ENCODE results near the gene ANKRD2. TPM values are rescaled to one million over a fixed set of nuclear protein-coding genes. Genes with fewer than 3 reads are reported as not detected.
A peak's percentile ranks its signal among the peaks of the same experiment; 100 is the strongest.
"Not testable (repeated sequence)": the region's sequence is repeated elsewhere in the genome, so short reads cannot be mapped to it uniquely, and the experiment has no call there.

Gene ANKRD2, protein sequence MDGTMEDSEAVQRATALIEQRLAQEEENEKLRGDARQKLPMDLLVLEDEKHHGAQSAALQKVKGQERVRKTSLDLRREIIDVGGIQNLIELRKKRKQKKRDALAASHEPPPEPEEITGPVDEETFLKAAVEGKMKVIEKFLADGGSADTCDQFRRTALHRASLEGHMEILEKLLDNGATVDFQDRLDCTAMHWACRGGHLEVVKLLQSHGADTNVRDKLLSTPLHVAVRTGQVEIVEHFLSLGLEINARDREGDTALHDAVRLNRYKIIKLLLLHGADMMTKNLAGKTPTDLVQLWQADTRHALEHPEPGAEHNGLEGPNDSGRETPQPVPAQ
- not detected for total RNA-seq

DNA sequence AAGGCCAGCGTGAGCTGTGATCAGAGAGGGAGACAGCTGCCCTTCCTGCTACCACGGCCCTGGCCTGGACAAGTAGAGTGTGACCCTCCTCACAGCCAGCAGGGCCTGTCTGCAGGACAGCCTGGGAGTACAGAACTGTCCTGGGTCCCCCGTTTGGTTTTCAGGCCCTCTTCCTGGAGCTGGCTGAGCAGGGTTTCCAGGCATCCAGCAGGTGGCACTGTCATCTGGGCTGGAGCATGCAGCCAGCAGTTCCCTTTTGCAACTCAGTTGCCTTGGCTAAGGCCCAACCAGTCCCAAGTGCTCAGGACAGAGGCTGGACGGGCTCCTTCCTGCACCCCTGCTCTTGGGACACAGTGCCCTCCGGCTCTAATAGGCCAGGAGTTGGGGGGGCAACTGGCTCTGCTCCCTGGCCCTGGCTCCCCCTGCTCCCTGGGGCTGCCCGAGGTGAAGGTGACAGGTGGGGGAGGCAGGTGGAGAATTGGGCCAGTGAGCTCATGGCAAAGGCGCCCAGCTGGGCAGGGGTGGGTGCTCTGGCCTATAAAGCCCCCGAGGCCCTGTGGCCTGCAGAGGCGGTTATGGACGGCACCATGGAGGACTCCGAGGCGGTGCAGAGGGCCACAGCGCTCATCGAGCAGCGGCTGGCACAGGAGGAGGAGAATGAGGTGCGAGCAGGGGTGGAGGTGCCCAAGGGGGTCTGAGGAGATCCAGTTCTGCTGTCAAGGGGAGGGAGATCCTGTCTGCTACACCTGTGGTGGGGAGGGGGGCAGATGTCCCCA is at the start of gene ANKRD2:
Gene ANKRD2 (plus strand): TSS at position 566 of the 776 bp plus-strand sequence. CDS start 10 bp downstream, at position 576.
- Mint-ChIP-seq H3K9me3 (no peaks in the 10 kb centered on the region), H3K4me3 (no peak within 1 kb of the TSS), H3K27ac (no peak within 1 kb of the TSS), H3K4me1 (ENCODE audit: low read depth) (peaks cover 23% of the 10 kb centered on the region), H3K36me3 (ENCODE audit: insufficient read depth in 2 of 2) (no peaks in the 10 kb centered on the region), H3K27me3 (ENCODE audit: low read depth) (no peaks in the 10 kb centered on the region)
- ATAC-seq (replicated peaks in 1 of 2) (peak; percentile 59 to 63), DNase-seq (peak; percentile 62 to 63)

DNA sequence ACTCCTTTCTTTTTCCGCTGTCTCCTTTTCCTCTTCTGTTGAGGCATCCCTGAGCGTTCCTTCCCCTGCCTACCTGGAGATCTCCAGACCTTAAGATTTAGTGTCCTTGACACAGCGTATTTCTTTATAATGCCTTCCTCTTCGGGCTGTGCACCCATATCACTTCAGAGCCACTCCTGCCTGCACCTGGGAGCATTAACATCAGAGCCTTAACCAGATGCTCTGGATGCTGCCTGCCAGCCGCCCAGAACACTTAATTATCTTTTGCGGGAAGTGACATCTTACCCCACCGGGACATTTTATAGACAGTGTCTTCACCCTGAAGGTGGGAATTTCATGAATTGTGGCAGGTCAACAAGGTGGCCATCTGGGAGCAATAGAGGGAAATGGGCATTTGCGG is 49.6 kb upstream of the ANKRD2 start:
- DNase-seq (no peak), ATAC-seq (replicated peaks in 1 of 2) (no peak)
- Mint-ChIP-seq H3K9me3 (no peaks in the 10 kb centered on the region), H3K4me3 (no peak overlapping the region), H3K4me1 (ENCODE audit: low read depth) (no peaks in the 10 kb centered on the region), H3K27ac (no peak overlapping the region), H3K27me3 (ENCODE audit: low read depth) (peaks cover 7% of the 10 kb centered on the region), H3K36me3 (ENCODE audit: insufficient read depth in 2 of 2) (no peaks in the 10 kb centered on the region)

DNA sequence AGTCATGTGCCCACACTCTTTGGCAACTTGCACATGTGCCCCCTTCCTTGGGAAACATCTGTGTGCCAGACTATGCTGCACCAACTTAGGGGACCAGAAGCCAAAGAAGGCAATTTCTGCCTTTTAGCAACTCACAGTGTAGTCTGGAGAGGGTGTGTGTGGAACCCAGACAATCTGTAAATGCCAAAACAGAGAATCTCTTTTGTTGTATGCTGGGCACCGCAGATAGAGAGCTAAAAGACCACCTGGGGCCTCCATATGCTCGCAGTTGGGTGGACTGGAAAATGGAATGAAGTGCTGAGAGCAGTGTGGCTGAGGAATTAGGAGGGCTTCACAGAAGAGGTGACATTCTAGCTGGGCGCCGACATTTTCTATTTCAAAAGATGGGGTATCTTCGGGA is 47.5 kb upstream of the ANKRD2 start:
- H3K9me3 Mint-ChIP-seq, result no peaks in the 10 kb centered on the region
- H3K4me3 Mint-ChIP-seq, result no peak overlapping the region
- no peak overlapping the region for H3K27ac Mint-ChIP-seq
- DNase-seq, result no peak
- ATAC-seq (replicated peaks in 1 of 2), result no peak
- H3K27me3 Mint-ChIP-seq (ENCODE audit: low read depth), result peaks cover 7% of the 10 kb centered on the region
- H3K36me3 Mint-ChIP-seq (ENCODE audit: insufficient read depth in 2 of 2), result no peaks in the 10 kb centered on the region
- H3K4me1 Mint-ChIP-seq (ENCODE audit: low read depth), result no peaks in the 10 kb centered on the region

DNA sequence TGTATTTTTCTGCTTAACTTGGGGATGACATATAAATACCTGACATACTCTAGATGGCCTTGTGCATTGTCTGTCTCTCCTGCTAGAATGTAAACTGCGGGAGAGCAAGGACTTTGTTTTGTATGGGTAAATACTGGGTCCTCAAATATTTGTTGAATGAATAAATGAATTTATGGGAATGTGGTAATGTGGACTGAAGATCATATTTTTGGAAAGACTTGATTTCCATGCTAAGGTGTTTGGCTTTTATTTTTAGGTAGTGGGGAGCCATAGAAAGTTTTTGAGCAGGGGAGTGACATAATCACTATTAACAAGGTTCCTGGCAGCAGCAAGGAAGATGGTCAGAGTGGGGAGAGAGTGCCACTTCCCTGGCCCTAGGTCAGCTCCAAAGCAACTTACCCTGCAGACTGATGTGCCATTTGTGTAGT is 46.9 kb upstream of the ANKRD2 start:
- ATAC-seq (replicated peaks in 1 of 2), result no peak
- no peaks in the 10 kb centered on the region for H3K9me3 Mint-ChIP-seq
- no peak for DNase-seq
- H3K36me3 Mint-ChIP-seq (ENCODE audit: insufficient read depth in 2 of 2), result no peaks in the 10 kb centered on the region
- no peak overlapping the region for H3K4me3 Mint-ChIP-seq
- H3K27me3 Mint-ChIP-seq (ENCODE audit: low read depth), result peaks cover 7% of the 10 kb centered on the region
- no peaks in the 10 kb centered on the region for H3K4me1 Mint-ChIP-seq (ENCODE audit: low read depth)
- H3K27ac Mint-ChIP-seq, result no peak overlapping the region

DNA sequence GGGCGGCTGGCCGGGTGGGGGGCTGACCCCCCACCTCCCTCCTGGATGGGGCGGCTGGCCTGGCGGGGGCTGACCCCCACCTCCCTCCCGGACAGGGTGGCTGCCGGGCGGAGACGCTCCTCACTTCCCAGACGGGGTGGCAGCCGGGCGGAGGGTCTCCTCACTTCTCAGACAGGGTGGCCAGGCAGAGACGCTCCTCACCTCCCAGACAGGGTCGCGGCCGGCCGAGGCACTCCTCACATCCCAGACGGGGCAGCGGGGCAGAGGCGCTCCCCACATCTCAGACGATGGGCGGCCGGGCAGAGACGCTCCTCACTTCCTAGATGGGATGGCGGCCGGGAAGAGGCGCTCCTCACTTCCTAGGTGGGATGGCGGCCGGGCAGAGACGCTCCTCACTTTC is 43.7 kb upstream of the ANKRD2 start:
- ATAC-seq (replicated peaks in 1 of 2); H3K36me3 Mint-ChIP-seq (ENCODE audit: insufficient read depth in 2 of 2); DNase-seq; H3K4me1 Mint-ChIP-seq (ENCODE audit: low read depth); H3K9me3 Mint-ChIP-seq; H3K27me3 Mint-ChIP-seq (ENCODE audit: low read depth); H3K27ac Mint-ChIP-seq; H3K4me3 Mint-ChIP-seq: not testable (repeated sequence)

DNA sequence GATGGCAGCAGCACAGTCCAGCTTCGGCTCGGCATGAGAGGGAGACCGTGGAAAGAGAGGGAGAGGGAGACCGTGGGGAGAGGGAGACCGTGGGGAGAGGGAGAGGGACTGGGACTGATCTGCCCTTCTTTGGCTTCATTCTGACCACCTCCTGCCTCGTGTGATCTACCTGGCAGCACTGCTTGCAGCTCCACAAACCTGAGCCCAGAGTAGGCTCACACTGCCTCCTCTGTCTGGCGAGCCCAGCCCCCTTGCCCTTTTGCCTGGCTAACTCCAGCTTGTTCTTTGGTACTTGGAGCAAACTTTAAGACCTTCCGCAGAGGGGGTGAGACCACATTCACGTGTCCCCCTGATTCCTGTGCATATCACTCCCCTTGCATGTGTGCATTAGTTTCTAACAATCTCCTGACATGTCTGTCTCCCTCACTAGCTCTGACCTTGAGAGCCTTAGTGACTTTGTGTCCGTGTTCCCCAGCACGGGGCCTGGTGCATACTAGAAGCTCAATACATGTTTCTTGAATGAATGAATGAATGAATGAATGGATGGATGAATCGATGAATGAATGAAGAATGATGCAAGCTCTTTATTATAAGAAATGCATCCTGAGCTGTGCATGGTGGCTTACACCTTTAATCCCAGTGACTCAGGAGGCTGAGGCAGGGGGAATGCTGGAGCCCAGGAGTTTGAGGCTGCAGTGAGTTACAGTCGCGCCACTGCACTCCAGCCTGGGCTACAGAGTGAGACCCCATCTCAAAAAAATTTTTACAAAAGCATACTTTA is 42.7 kb upstream of the ANKRD2 start:
- DNase-seq, result no peak
- H3K36me3 Mint-ChIP-seq (ENCODE audit: insufficient read depth in 2 of 2), result no peaks in the 10 kb centered on the region
- no peaks in the 10 kb centered on the region for H3K9me3 Mint-ChIP-seq
- H3K4me1 Mint-ChIP-seq (ENCODE audit: low read depth), result no peaks in the 10 kb centered on the region
- no peak overlapping the region for H3K27ac Mint-ChIP-seq
- H3K27me3 Mint-ChIP-seq (ENCODE audit: low read depth), result no peaks in the 10 kb centered on the region
- no peak for ATAC-seq (replicated peaks in 1 of 2)
- no peak overlapping the region for H3K4me3 Mint-ChIP-seq

DNA sequence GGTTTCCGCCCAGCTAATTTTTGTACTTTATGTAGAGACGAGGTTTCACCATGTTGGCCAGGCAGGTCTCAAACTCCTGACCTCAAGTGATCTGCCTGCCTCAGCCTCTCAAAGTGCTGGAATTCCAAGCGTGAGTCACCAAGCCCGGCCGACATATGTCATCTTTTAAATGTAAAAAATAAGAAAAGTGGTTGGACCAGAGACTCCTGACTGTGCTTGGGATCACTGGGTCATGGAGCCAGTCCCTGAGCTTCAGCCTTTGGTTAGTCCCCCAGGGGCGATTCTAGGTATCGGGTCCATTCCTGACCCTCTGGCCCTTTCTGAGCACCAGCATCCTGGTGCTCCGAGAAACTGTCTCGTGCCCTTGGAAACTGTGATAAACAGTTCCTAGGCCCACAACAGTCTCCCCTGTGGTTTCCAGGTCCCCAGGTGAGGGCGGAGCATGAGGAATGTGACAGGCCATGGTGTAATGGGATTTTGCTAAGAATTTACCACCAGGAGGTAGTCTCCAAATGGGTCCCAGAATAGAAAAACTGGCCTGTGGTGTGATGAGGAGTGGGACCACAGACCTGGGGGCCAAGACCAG is 41.1 kb upstream of the ANKRD2 start:
- Mint-ChIP-seq H3K27ac (no peak overlapping the region), H3K4me3 (no peak overlapping the region), H3K36me3 (ENCODE audit: insufficient read depth in 2 of 2) (no peaks in the 10 kb centered on the region), H3K27me3 (ENCODE audit: low read depth) (no peaks in the 10 kb centered on the region), H3K4me1 (ENCODE audit: low read depth) (no peaks in the 10 kb centered on the region), H3K9me3 (no peaks in the 10 kb centered on the region)
- DNase-seq, result no peak
- ATAC-seq (replicated peaks in 1 of 2), result no peak

DNA sequence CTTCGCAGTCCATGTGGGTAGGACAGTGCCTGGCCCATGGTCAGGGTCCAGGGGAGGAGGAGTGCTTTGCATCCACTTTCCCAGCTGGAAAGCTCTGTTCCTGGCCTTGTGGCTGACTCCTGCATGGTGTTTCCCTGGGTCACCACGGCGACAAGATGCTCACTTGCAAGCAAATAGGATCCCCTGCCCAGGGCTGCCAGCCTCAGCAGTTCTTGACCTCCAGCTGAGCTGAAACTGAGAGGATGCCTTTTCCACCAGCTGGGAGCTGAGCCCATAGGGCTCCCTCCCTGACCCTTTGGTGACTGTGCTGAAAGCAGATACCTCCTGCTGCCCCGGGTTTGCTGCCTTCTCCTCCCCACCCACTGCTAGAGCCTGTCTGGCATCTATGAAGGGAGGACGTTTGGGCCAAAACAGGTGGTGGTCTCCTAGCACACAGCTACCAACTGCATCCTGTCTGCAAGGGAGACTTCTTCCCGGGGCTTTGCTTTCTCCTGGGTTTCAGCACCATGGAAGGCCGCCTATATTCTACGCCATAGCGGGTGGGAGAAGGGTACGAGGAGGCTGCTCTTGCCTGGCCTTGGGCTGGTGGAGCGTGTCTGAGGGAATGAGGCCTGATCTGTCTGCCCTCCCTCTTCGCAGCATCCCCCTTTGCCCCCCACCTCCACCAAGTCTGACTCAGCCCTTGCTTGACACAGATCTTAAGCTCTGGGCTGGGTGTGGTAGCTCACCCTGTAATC is 39.5 kb upstream of the ANKRD2 start:
- ATAC-seq (replicated peaks in 1 of 2), result no peak
- H3K27me3 Mint-ChIP-seq (ENCODE audit: low read depth), result no peaks in the 10 kb centered on the region
- H3K4me1 Mint-ChIP-seq (ENCODE audit: low read depth), result no peaks in the 10 kb centered on the region
- no peak overlapping the region for H3K4me3 Mint-ChIP-seq
- DNase-seq, result no peak
- H3K9me3 Mint-ChIP-seq, result no peaks in the 10 kb centered on the region
- no peaks in the 10 kb centered on the region for H3K36me3 Mint-ChIP-seq (ENCODE audit: insufficient read depth in 2 of 2)
- H3K27ac Mint-ChIP-seq, result no peak overlapping the region

DNA sequence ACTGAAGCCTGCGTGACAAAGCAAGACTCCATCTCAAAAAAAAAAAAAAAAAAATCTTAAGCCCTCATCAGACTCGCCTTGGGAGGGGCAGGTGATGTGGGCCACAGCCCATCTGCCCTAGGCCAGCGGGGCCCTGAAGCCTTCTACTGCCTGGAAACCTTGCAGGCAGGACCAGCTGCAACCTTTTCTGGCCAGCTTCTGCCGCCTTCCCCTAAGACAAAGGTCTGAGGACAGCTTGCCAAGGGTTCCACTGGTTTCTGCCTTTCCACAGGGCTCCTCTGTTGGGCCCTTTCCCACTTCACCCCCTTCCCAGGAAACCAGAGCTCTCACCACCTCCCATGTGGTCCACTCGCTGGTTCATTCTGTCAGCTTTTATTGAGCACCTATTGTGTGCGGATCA is 38.7 kb upstream of the ANKRD2 start:
- ATAC-seq (replicated peaks in 1 of 2), result no peak
- no peak for DNase-seq
- Mint-ChIP-seq H3K4me1 (ENCODE audit: low read depth) (no peaks in the 10 kb centered on the region), H3K27me3 (ENCODE audit: low read depth) (no peaks in the 10 kb centered on the region), H3K4me3 (no peak overlapping the region), H3K27ac (no peak overlapping the region), H3K9me3 (no peaks in the 10 kb centered on the region), H3K36me3 (ENCODE audit: insufficient read depth in 2 of 2) (no peaks in the 10 kb centered on the region)

DNA sequence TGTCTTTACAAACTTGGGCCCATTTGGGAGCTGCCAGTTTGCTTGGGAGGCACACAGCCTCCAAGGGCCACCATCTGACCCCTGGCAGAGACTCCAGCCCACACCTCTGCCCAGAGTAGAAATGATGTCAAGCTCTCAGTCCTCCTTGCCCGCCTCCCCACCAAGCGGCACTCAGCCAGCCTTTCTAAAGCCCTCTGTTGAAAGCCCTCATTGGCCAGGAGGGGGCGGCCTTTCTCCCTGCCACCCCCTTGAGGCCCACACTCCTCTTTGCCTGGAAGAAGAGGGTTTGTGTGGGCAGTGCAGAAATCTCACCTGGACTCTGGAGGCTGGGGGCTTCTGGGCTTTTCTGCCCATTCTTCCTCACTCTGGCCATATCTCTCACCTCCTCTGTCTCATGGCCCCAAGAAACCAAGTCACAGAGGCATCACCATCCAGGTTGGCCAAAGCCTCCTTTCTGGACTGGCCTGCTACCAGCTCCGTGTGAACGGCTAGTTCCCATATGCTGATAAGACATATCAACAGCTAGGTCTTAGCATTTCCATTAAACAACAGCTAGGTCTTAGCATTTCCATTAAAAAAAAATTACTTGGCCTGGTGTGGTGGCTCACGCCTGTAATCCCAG is 37.7 kb upstream of the ANKRD2 start:
- Mint-ChIP-seq H3K27me3 (ENCODE audit: low read depth) (no peaks in the 10 kb centered on the region), H3K9me3 (no peaks in the 10 kb centered on the region), H3K4me1 (ENCODE audit: low read depth) (no peaks in the 10 kb centered on the region), H3K36me3 (ENCODE audit: insufficient read depth in 2 of 2) (no peaks in the 10 kb centered on the region), H3K27ac (no peak overlapping the region), H3K4me3 (no peak overlapping the region)
- DNase-seq (peak; percentile 42 to 59), ATAC-seq (replicated peaks in 1 of 2) (peak; percentile 54 to 70)

DNA sequence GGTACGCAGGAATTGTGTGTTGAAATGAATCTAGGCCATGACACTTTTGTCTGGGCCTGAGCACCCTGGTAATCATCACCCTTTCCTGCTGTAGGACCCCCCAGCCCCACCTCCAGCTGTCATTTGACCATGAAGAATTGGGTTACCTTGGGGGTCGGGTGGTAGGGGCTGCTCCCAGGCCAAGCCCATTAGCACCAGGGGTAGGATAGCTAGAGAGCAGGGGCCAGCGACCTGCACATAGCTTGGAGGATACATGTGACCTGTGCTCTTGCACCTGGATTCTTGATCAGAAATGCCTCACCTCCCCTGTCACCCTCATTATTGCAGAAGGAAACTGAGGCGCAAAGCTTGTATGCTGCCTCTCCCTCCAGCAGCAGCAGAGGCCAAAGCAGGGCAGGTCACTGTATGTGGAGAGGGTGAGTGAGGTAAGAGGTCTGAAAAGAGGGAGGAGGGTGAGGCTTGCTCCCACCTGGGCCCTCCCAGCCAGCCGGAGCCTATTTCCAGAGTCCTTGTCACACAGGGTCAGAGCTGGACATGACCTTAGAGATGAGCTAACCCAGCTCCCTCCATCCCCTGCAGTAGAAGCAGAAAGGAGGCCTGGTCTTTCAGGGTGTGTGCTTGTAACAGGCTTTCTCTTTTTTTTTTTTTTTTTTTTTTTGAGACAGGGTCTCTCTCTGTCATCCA is 35.3 kb upstream of the ANKRD2 start:
- H3K4me1 Mint-ChIP-seq (ENCODE audit: low read depth), result peaks cover 7% of the 10 kb centered on the region
- H3K27ac Mint-ChIP-seq, result no peak overlapping the region
- DNase-seq (no peak), ATAC-seq (replicated peaks in 1 of 2) (no peak)
- no peaks in the 10 kb centered on the region for H3K9me3 Mint-ChIP-seq
- H3K36me3 Mint-ChIP-seq (ENCODE audit: insufficient read depth in 2 of 2), result no peaks in the 10 kb centered on the region
- H3K27me3 Mint-ChIP-seq (ENCODE audit: low read depth), result no peaks in the 10 kb centered on the region
- H3K4me3 Mint-ChIP-seq, result no peak overlapping the region

DNA sequence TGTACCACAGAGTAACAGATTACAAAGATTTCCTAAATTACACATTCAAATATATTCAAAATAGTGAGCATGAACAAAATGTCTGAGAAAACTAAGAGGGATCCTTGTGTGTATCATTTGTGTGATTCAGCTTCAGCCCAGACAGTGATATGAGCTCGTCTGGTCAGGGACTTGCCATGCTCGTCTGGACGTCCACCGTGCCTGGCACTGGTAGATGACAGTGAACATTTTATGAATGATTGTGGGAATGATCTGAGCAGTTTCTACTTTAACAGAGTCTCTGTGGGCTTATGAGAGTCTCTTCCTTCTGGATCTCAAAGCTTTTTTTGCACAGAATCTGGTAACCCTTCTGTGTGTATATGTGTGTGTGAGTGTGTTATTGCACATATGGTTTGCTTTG is 34.2 kb upstream of the ANKRD2 start:
- Mint-ChIP-seq H3K9me3 (no peaks in the 10 kb centered on the region), H3K27ac (no peak overlapping the region), H3K4me3 (no peak overlapping the region), H3K27me3 (ENCODE audit: low read depth) (no peaks in the 10 kb centered on the region), H3K4me1 (ENCODE audit: low read depth) (peaks cover 18% of the 10 kb centered on the region), H3K36me3 (ENCODE audit: insufficient read depth in 2 of 2) (no peaks in the 10 kb centered on the region)
- no peak for ATAC-seq (replicated peaks in 1 of 2)
- no peak for DNase-seq

All from activated T-cell treated with anti-CD3 and anti-CD28 coated beads, Interleukin-2, amount 50 U/mL, for 72 hours (primary cell).